ENCODE data around the gene RYR2.
"Not testable (repeated sequence)": the region's sequence is repeated elsewhere in the genome, so short reads cannot be mapped to it uniquely, and the experiment has no call there.

Gene RYR2

DNA sequence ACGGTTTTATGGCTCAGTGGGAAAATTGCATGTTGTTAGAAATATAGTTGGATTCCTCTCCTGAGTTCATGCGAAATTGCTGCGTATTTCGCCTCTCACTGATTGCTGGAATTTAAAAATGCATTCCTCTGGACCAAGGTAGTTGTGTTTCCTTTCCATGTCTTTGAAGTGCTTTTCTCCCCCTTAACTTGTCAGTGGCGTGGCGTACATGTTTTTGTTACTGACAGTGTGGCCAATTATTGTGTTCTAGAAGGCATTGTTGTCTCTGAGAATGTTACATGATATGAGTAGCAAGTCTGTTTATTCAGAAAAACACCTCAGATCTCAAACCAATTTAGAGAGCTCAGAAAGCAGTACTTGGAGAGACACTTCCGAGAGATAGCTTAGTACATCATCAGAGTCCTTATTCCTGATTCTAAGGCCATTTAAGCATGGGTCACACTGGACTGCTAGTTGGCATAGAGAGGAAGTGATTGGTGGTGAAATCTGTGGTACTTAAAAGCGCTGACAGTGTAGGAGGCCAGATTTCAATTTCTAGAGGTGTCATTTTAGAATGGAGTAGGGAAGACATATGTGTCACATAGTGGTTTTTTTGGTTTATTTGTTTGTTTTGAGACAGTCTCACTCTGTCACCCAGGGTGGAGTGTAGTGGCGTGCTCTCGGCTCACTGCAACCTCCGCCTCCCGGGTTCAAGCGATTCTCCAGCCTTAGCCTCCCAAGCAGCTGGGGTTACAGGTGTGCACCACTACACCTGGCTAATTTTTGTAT, 184.4 kb downstream of the RYR2 start:
- no peak overlapping the region for H3K4me3 ChIP-seq (ENCODE audit: low read length)
- DNase-seq (ENCODE audit: low read depth, low spot score): no peak

GRCh38 chr1:237227476-237227875, 185.5 kb downstream of the RYR2 start:
- no peak overlapping the region for H3K4me3 ChIP-seq (ENCODE audit: low read length)
- DNase-seq (ENCODE audit: low read depth, low spot score): no peak

DNA sequence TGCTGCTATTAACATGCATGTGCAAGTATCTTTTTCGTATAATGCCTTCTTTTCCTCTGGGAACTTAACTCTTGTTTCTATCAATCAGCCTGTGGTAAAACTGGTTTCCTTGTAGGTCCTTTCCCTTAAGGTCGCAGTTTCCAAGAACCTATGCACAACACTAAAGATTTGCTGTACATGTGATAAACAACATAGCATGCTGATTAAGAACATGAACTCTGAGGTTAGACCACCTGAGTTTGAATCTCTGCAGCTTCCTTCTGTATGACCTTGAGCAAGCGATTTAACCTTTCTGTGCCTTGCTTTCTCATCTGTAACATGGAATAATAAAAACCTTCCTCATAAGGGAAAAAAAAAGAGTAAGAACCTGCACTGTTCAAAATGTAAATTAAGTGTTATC, 186.4 kb downstream of the RYR2 start:
- H3K4me3 ChIP-seq (ENCODE audit: low read length): no peak overlapping the region
- no peak for DNase-seq (ENCODE audit: low read depth, low spot score)

GRCh38 chr1:237229333-237229732, 187.3 kb downstream of the RYR2 start:
- no peak overlapping the region for H3K4me3 ChIP-seq (ENCODE audit: low read length)
- no peak for DNase-seq (ENCODE audit: low read depth, low spot score)

DNA sequence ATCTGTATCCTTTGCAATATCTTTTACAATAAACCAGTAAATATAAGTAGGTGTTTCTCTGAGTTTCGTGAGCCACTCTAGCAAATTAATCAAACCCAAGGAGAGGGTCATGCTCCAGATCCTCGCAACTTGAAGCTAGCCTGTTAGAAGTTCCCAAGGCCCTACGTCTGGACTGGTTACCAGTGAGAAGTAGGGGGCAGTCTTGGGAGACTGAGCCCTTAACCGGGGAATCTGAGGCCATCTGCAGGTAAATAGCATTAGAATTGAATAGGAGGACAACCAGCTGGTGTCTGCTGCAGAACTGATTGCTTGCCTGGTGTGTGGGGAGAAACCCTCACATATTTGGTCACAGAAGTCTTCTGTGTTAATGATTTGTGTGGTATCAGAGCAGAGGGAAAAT, 190.5 kb downstream of the RYR2 start:
- H3K4me3 ChIP-seq (ENCODE audit: low read length): no peak overlapping the region
- DNase-seq (ENCODE audit: low read depth, low spot score): no peak

DNA sequence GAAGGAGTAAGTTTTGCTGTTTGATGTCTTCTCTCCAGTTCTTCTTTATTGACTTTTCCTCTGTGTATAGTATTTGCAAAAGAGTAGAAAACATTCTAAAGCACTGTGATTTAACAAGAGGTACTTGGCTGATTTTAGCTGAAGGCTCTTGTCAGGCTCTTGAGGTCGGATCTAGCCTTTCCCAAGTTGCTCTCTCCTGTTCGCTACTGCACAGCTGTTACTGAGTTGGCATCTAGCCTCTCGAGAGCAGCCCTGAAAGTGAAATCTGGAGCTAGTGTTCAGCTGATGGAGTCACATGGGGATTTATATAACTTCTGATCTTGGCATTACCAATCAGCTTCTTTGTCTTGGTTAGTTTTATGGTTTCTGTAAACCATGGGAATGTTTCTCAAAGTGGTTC, 193.1 kb downstream of the RYR2 start:
- DNase-seq (ENCODE audit: low read depth, low spot score): no peak
- H3K4me3 ChIP-seq (ENCODE audit: low read length): no peak overlapping the region

- DNase-seq (ENCODE audit: low read depth, low spot score): no peak
- H3K4me3 ChIP-seq (ENCODE audit: low read length): no peak overlapping the region
Observed at GRCh38 chr1:237237721-237238120, 195.7 kb downstream of the RYR2 start.

DNA sequence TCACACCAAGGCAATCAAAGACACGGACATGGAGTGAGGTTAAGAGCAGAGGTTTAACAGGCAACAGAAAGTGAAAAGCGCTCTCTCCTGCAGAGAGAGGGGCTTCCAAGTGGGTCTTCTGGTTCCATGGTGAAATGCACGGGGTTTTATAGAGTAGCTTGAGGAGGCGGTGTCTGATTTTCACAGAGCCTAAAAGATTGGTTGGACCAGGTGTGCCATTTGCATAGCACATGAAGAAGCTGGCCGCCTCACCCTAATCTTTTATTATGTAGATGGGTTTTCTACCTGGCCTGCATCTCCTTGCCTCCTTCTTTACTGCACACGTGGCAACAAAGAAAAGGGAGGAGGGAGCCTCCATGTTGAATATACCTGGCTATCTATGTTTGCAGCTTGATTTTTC, 197.3 kb downstream of the RYR2 start:
- no peak overlapping the region for H3K4me3 ChIP-seq (ENCODE audit: low read length)
- DNase-seq (ENCODE audit: low read depth, low spot score): no peak

- DNase-seq (ENCODE audit: low read depth, low spot score): no peak
- H3K4me3 ChIP-seq (ENCODE audit: low read length): no peak overlapping the region
Observed at GRCh38 chr1:237241038-237241437, 199.1 kb downstream of the RYR2 start.

DNA sequence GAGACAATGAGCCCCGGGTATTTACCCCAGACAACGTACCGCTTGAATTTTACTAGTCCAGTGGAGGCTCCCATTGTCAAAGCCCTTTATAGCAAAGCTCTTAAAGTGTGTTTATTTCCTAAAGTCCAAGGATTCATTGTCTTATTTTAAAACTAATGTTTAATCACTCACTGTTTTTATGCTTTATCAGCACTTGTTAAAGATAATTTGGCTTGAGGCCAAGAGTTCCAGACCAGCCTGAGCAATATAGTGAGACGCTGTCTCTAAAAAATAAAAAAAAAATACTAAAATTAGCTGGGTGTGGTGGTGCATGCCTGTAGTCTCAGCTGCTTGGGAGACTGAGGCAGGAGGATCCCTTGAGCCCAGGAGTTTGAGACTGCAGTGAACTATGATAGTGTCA, 202.8 kb downstream of the RYR2 start:
- no peak overlapping the region for H3K4me3 ChIP-seq (ENCODE audit: low read length)
- no peak for DNase-seq (ENCODE audit: low read depth, low spot score)

DNA sequence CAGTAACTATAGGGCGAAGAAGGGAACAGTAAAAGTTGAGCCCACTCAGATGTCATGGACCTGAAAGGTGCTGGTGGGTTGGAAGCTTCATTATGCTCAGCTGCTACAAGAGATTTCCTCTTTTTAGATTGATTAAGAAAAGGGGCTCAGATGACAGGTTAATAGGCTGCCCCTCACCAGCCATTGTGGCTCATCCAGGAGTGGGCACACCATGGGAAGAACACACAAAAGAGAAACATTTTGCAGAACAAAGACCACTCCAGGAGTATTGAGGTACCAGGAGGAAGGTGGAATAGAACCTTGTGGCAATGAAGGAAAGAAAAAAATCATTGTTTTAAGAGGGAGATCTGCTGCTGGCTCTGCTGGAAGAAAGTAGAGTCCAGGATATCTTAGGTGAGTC, 205.5 kb downstream of the RYR2 start:
- DNase-seq (ENCODE audit: low read depth, low spot score): no peak
- no peak overlapping the region for H3K4me3 ChIP-seq (ENCODE audit: low read length)

- no peak for DNase-seq (ENCODE audit: low read depth, low spot score)
- H3K4me3 ChIP-seq (ENCODE audit: low read length): no peak overlapping the region
Observed at GRCh38 chr1:237249120-237249519, 207.1 kb downstream of the RYR2 start.

GRCh38 chr1:237250055-237250454, 208.1 kb downstream of the RYR2 start:
- H3K4me3 ChIP-seq (ENCODE audit: low read length): no peak overlapping the region
- no peak for DNase-seq (ENCODE audit: low read depth, low spot score)

GRCh38 chr1:237255071-237255470, 213.1 kb downstream of the RYR2 start:
- no peak overlapping the region for H3K4me3 ChIP-seq (ENCODE audit: low read length)
- no peak for DNase-seq (ENCODE audit: low read depth, low spot score)

- DNase-seq (ENCODE audit: low read depth, low spot score): no peak
Observed at GRCh38 chr1:237258871-237259270, 216.9 kb downstream of the RYR2 start.

GRCh38 chr1:237261198-237261597, 219.2 kb downstream of the RYR2 start:
- DNase-seq (ENCODE audit: low read depth, low spot score): no peak

More at GRCh38 chr1:237258871-237259270, 216.9 kb downstream of the RYR2 start:
- H3K4me3 ChIP-seq (ENCODE audit: low read length): no peak overlapping the region

GRCh38 chr1:237267743-237268142, 225.8 kb downstream of the RYR2 start:
- no peak overlapping the region for H3K4me3 ChIP-seq (ENCODE audit: low read length)
- no peak for DNase-seq (ENCODE audit: low read depth, low spot score)

More at GRCh38 chr1:237261198-237261597, 219.2 kb downstream of the RYR2 start:
- no peak overlapping the region for H3K4me3 ChIP-seq (ENCODE audit: low read length)

- no peak overlapping the region for H3K4me3 ChIP-seq (ENCODE audit: low read length)
- DNase-seq (ENCODE audit: low read depth, low spot score): no peak
Observed at GRCh38 chr1:237269938-237270337, 228.0 kb downstream of the RYR2 start.

GRCh38 chr1:237270353-237270752, 228.4 kb downstream of the RYR2 start:
- no peak for DNase-seq (ENCODE audit: low read depth, low spot score)
- H3K4me3 ChIP-seq (ENCODE audit: low read length): no peak overlapping the region

GRCh38 chr1:237277994-237278393, 236.0 kb downstream of the RYR2 start:
- H3K4me3 ChIP-seq (ENCODE audit: low read length); DNase-seq (ENCODE audit: low read depth, low spot score): not testable (repeated sequence)

DNA sequence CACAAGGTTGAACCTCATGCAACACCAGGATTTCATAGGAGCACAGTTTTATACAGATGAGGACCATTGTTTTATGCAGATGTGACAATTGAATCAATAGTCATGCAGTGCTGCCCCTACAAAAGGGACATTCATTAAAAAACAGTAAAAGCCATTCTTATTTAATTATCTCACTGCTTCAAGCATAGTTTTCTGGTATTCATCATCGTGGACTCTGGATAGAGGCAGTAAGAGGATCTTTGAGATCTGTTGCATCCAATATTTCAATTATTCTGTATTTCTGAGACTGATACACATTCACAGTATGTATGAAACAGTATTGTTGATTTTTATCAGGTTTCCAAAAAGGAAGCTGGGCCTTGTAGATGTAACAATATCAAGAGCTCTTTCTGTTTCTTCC, 237.6 kb downstream of the RYR2 start:
- H3K4me3 ChIP-seq (ENCODE audit: low read length): no peak overlapping the region
- DNase-seq (ENCODE audit: low read depth, low spot score): no peak

Measured in Jurkat, Clone E6-1 (cell line).